T-helper 2 cell treated with Interferon-gamma antibody and Interleukin-4, amounts not matched to agents 5 μg/mL and 100 μg/mL, for 36 hours (primary cell): ENCODE measurements around the gene PON2.

ENCODE experiments used
- DNase-seq: peaks from one replicate; pipeline ENCODE4 v3.0.0; 2021; ENCODE audit warnings: low spot score
- H3K27ac Mint-ChIP-seq: one replicate; pipeline ENCODE4 v1.8.0; 2021; ENCODE audit warnings: mild to moderate bottlenecking, mixed read lengths
- H3K27me3 Mint-ChIP-seq: one replicate; pipeline ENCODE4 v1.8.0; 2021; ENCODE audit warnings: low read depth, mixed read lengths
- H3K36me3 Mint-ChIP-seq: one replicate; pipeline ENCODE4 v1.8.0; 2021; ENCODE audit warnings: low read depth, mixed read lengths
- H3K4me1 Mint-ChIP-seq: one replicate; pipeline ENCODE4 v1.8.0; 2021; ENCODE audit warnings: low read depth, mixed read lengths
- H3K4me3 Mint-ChIP-seq: one replicate; pipeline ENCODE4 v1.8.0; 2022; ENCODE audit warnings: mild to moderate bottlenecking, moderate library complexity, mixed read lengths
- H3K9me3 Mint-ChIP-seq: one replicate; pipeline ENCODE4 v1.8.0; 2021; ENCODE audit warnings: mixed read lengths

The PON2 gene

GRCh38 chr7:95434557-95435421, at the start of gene PON2:
Gene PON2 (minus strand): TSS chr7:95435028. CDS start chr7:95434951, 77 bp downstream.
- peak; percentile 59 for DNase-seq
- Mint-ChIP-seq H3K27me3 (peaks cover 6% of the 10 kb centered on the region), H3K36me3 (peaks cover 1% of the 10 kb centered on the region), H3K9me3 (no peaks in the 10 kb centered on the region), H3K4me3 (peak within 1 kb of the TSS; percentile 74), H3K4me1 (peaks cover 12% of the 10 kb centered on the region), H3K27ac (peak within 1 kb of the TSS; percentile 67)

GRCh38 chr7:95482424-95482823, 47.6 kb upstream of the PON2 start:
- H3K27ac Mint-ChIP-seq: no peak overlapping the region
- no peak overlapping the region for H3K4me3 Mint-ChIP-seq
- no peaks in the 10 kb centered on the region for H3K9me3 Mint-ChIP-seq
- no peak for DNase-seq
- H3K27me3 Mint-ChIP-seq: peaks cover 9% of the 10 kb centered on the region
- H3K4me1 Mint-ChIP-seq: no peaks in the 10 kb centered on the region
- no peaks in the 10 kb centered on the region for H3K36me3 Mint-ChIP-seq

GRCh38 chr7:95481271-95482165, 46.7 kb upstream of the PON2 start:
- peaks cover 7% of the 10 kb centered on the region for H3K27me3 Mint-ChIP-seq
- H3K4me1 Mint-ChIP-seq: no peaks in the 10 kb centered on the region
- no peaks in the 10 kb centered on the region for H3K9me3 Mint-ChIP-seq
- DNase-seq: no peak
- no peak overlapping the region for H3K27ac Mint-ChIP-seq
- H3K4me3 Mint-ChIP-seq: no peak overlapping the region
- no peaks in the 10 kb centered on the region for H3K36me3 Mint-ChIP-seq

GRCh38 chr7:95479992-95480624, 45.3 kb upstream of the PON2 start:
- DNase-seq: no peak
- Mint-ChIP-seq H3K27me3 (peaks cover 2% of the 10 kb centered on the region), H3K4me3 (no peak overlapping the region), H3K36me3 (no peaks in the 10 kb centered on the region), H3K4me1 (no peaks in the 10 kb centered on the region), H3K9me3 (no peaks in the 10 kb centered on the region), H3K27ac (no peak overlapping the region)

- Mint-ChIP-seq H3K9me3 (no peaks in the 10 kb centered on the region), H3K27ac (no peak overlapping the region), H3K27me3 (peaks cover 2% of the 10 kb centered on the region), H3K36me3 (no peaks in the 10 kb centered on the region), H3K4me3 (no peak overlapping the region), H3K4me1 (no peaks in the 10 kb centered on the region)
- DNase-seq: no peak
Measured at GRCh38 chr7:95478272-95479037, 43.6 kb upstream of the PON2 start.

GRCh38 chr7:95476904-95477594, 42.2 kb upstream of the PON2 start:
- no peaks in the 10 kb centered on the region for H3K9me3 Mint-ChIP-seq
- DNase-seq: peak; percentile 21
- no peaks in the 10 kb centered on the region for H3K4me1 Mint-ChIP-seq
- H3K27ac Mint-ChIP-seq: no peak overlapping the region
- H3K36me3 Mint-ChIP-seq: no peaks in the 10 kb centered on the region
- H3K4me3 Mint-ChIP-seq: no peak overlapping the region
- peaks cover 2% of the 10 kb centered on the region for H3K27me3 Mint-ChIP-seq

- no peak for DNase-seq
- Mint-ChIP-seq H3K4me3 (no peak overlapping the region), H3K36me3 (no peaks in the 10 kb centered on the region)
Measured at GRCh38 chr7:95476072-95476847, 41.4 kb upstream of the PON2 start.

GRCh38 chr7:95473276-95473985, 38.6 kb upstream of the PON2 start:
- DNase-seq: no peak
- H3K4me1 Mint-ChIP-seq: peaks cover 13% of the 10 kb centered on the region
- no peaks in the 10 kb centered on the region for H3K9me3 Mint-ChIP-seq
- H3K27me3 Mint-ChIP-seq: peaks cover 2% of the 10 kb centered on the region
- no peak overlapping the region for H3K4me3 Mint-ChIP-seq
- no peak overlapping the region for H3K27ac Mint-ChIP-seq
- no peaks in the 10 kb centered on the region for H3K36me3 Mint-ChIP-seq

More at GRCh38 chr7:95476072-95476847, 41.4 kb upstream of the PON2 start:
- Mint-ChIP-seq H3K4me1 (peaks cover under 1% of the 10 kb centered on the region), H3K9me3 (no peaks in the 10 kb centered on the region), H3K27me3 (peaks cover 2% of the 10 kb centered on the region), H3K27ac (no peak overlapping the region)

GRCh38 chr7:95472581-95473161, 37.8 kb upstream of the PON2 start:
- Mint-ChIP-seq H3K36me3 (no peaks in the 10 kb centered on the region), H3K27ac (no peak overlapping the region), H3K9me3 (no peaks in the 10 kb centered on the region), H3K27me3 (peaks cover 2% of the 10 kb centered on the region), H3K4me1 (peaks cover 13% of the 10 kb centered on the region), H3K4me3 (no peak overlapping the region)
- DNase-seq: no peak

- Mint-ChIP-seq H3K4me1 (peaks cover 13% of the 10 kb centered on the region), H3K4me3 (no peak overlapping the region), H3K27me3 (peaks cover 2% of the 10 kb centered on the region), H3K36me3 (no peaks in the 10 kb centered on the region), H3K27ac (no peak overlapping the region), H3K9me3 (no peaks in the 10 kb centered on the region)
- no peak for DNase-seq
Measured at GRCh38 chr7:95471071-95471470, 36.2 kb upstream of the PON2 start.

GRCh38 chr7:95470452-95470851, 35.6 kb upstream of the PON2 start:
- H3K27ac Mint-ChIP-seq: no peak overlapping the region
- H3K9me3 Mint-ChIP-seq: no peaks in the 10 kb centered on the region
- no peak overlapping the region for H3K4me3 Mint-ChIP-seq
- H3K27me3 Mint-ChIP-seq: peaks cover 2% of the 10 kb centered on the region
- DNase-seq: peak; percentile 11
- peaks cover 13% of the 10 kb centered on the region for H3K4me1 Mint-ChIP-seq
- no peaks in the 10 kb centered on the region for H3K36me3 Mint-ChIP-seq
